ENCODE results near the gene QRICH1.
"Not testable (repeated sequence)": the region's sequence is repeated elsewhere in the genome, so short reads cannot be mapped to it uniquely, and the experiment has no call there.

The QRICH1 gene

GRCh38 chr3:49016414-49017228, 77.2 kb downstream of the QRICH1 start:
- no peak for DNase-seq

- DNase-seq, result no peak
Observed at GRCh38 chr3:49015765-49016164, 78.1 kb downstream of the QRICH1 start.

- DNase-seq, result no peak
Observed at GRCh38 chr3:49015072-49015471, 78.8 kb downstream of the QRICH1 start.

- no peak for DNase-seq
Observed at GRCh38 chr3:49013738-49014660, 79.9 kb downstream of the QRICH1 start.

- DNase-seq, result no peak
Observed at GRCh38 chr3:49013113-49013737, 80.6 kb downstream of the QRICH1 start.

GRCh38 chr3:49012441-49013017, 81.3 kb downstream of the QRICH1 start:
- DNase-seq, result no peak

- no peak for DNase-seq
Observed at GRCh38 chr3:49009396-49009795, 84.5 kb downstream of the QRICH1 start.

GRCh38 chr3:49008627-49009026, 85.2 kb downstream of the QRICH1 start:
- DNase-seq, result not testable (repeated sequence)

- peak; percentile 90 for DNase-seq
Observed at GRCh38 chr3:49007771-49008528, 85.9 kb downstream of the QRICH1 start.

- peak; percentile 98 for DNase-seq
Observed at GRCh38 chr3:49007068-49007770, 86.7 kb downstream of the QRICH1 start, which contains the start of gene WDR6. WDR6 (plus strand) TSS chr3:49007391; CDS start chr3:49007432, 41 bp downstream.

- DNase-seq, result no peak
Observed at GRCh38 chr3:49006408-49007067, 87.3 kb downstream of the QRICH1 start.

- no peak for DNase-seq
Observed at GRCh38 chr3:49005998-49006397, 87.9 kb downstream of the QRICH1 start.

- DNase-seq, result no peak
Observed at GRCh38 chr3:49005303-49005680, 88.6 kb downstream of the QRICH1 start.

- DNase-seq, result no peak
Observed at GRCh38 chr3:49004352-49005302, 89.2 kb downstream of the QRICH1 start.

- no peak for DNase-seq
Observed at GRCh38 chr3:49001155-49001554, 92.7 kb downstream of the QRICH1 start.

GRCh38 chr3:48999085-48999858, 94.6 kb downstream of the QRICH1 start:
- no peak for DNase-seq

- DNase-seq, result no peak
Observed at GRCh38 chr3:48997714-48998637, 95.9 kb downstream of the QRICH1 start.
